GM12878 (cell line): ENCODE results near the gene SLC35B4. TPM values are rescaled to one million over a fixed set of nuclear protein-coding genes. Genes with fewer than 3 reads are reported as not detected.

Experiments
- ATAC-seq: fragments of 200-7000 bp; cut with Tn5 transposase; 3 replicates; pipeline ENCODE4 v1.9.1; 2020; ENCODE audit warnings: mild to moderate bottlenecking, moderate library complexity
- BruUV-seq: library from RNA; stranded (reverse); fragments of 400-500 nt; replicated peaks from 2 replicates; lab custom pipeline; 2021; lab: Mats Ljungman, UMichigan
- CTCF ChIA-PET: fragments of 300-600 bp; sonication (Branson Sonifier 250); formaldehyde crosslinking; extraction: SDS; loops from one replicate; lab custom pipeline; 2021; ENCODE audit warnings: inconsistent platforms; lab: Yijun Ruan, JAX
- POLR2A ChIA-PET: fragments of 350-600 bp; formaldehyde crosslinking; extraction: SDS; loops from one replicate; lab custom pipeline; 2021; ENCODE audit warnings: inconsistent platforms; lab: Charles Lee
- RAD21 ChIA-PET: fragments of 300-600 bp; sonication (Branson Sonifier 250); formaldehyde crosslinking; loops from one replicate; lab custom pipeline; 2023; ENCODE audit warnings: antibody characterized with exemption; ENCODE audit not compliant: unreplicated experiment; lab: Charles Lee
- SMC1A ChIA-PET: fragments of 300-600 bp; sonication (Branson Sonifier 250); formaldehyde crosslinking; loops from one replicate; lab custom pipeline; 2023; ENCODE audit not compliant: unreplicated experiment, uncharacterized antibody; lab: Charles Lee
- DNase-seq: peaks from one replicate; pipeline ENCODE4 v3.0.0-alpha.2; 2011; ENCODE audit warnings: low read depth, low spot score
- FAIRE-seq: peaks from 3 replicates; lab custom pipeline; 2011; peaks lifted over from hg19 to GRCh38; lab: Jason Lieb, UNC
- H2AFZ ChIP-seq: 2 replicates; pipeline ENCODE4 v1.6.0; 2011; ENCODE audit warnings: low read depth, low read length, control low read depth; ENCODE audit not compliant: control insufficient read depth
- H3K27ac ChIP-seq: 2 replicates; pipeline ENCODE4 v1.5.1; 2011; ENCODE audit warnings: control low read depth; ENCODE audit not compliant: control insufficient read depth, insufficient read depth
- H3K27me3 ChIP-seq, 2 experiments: replicated peaks in 1 of 2; 2 replicates each; pipeline versions ENCODE4 v1.6.0 to v1.6.1; 2011; ENCODE audit warnings: low read length in 1 of 2; ENCODE audit not compliant: control insufficient read depth in 2 of 2, insufficient read depth in 2 of 2
- H3K36me3 ChIP-seq, 2 experiments: 2 replicates each; pipeline ENCODE4 v1.5.1; 2011; ENCODE audit warnings: low read length in 1 of 2; ENCODE audit not compliant: control insufficient read depth in 2 of 2, insufficient read depth in 2 of 2
- H3K4me1 ChIP-seq: 2 replicates; pipeline ENCODE4 v1.6.1; 2011; ENCODE audit warnings: mild to moderate bottlenecking, low read length, moderate library complexity, mixed read lengths; ENCODE audit not compliant: control insufficient read depth, insufficient read depth
- H3K4me2 ChIP-seq: 2 replicates; pipeline ENCODE4 v1.6.0; 2011; ENCODE audit warnings: control low read depth; ENCODE audit not compliant: control insufficient read depth, insufficient read depth
- H3K4me3 ChIP-seq: fragments of 200-600 bp; sonication (generic); 2 replicates; pipeline ENCODE4 v1.5.1; 2016
- H3K79me2 ChIP-seq: 2 replicates; pipeline ENCODE4 v1.6.0; 2011; ENCODE audit warnings: low read length; ENCODE audit not compliant: control insufficient read depth, insufficient read depth
- H3K9ac ChIP-seq: 2 replicates; pipeline ENCODE4 v1.8.0; 2011; ENCODE audit warnings: low read length, control low read depth, mixed read lengths; ENCODE audit not compliant: control insufficient read depth, insufficient read depth
- H3K9me3 ChIP-seq: replicated peaks from 3 replicates; pipeline ENCODE4 v1.5.1; 2011; ENCODE audit warnings: mild to moderate bottlenecking, low read length; ENCODE audit not compliant: control insufficient read depth, insufficient read depth
- H4K20me1 ChIP-seq: 2 replicates; pipeline ENCODE4 v1.6.0; 2011; ENCODE audit not compliant: control insufficient read depth, insufficient read depth
- ASH2L ChIP-seq: fragments of 300-600, 200-600 bp; sonication (generic); IDR thresholded peaks from 2 replicates; pipeline ENCODE4 v1.6.1; 2017; ENCODE audit warnings: low read depth, mild to moderate bottlenecking, borderline replicate concordance
- CHD2 ChIP-seq: IDR thresholded peaks from 2 replicates; pipeline ENCODE4 v1.6.1; 2011; ENCODE audit warnings: low read depth, low read length, improper control_type of control experiment, borderline replicate concordance
- CREM ChIP-seq: IDR thresholded peaks from 2 replicates; pipeline ENCODE4 v1.6.1; 2014; ENCODE audit warnings: antibody characterized with exemption, low read depth
- MYC ChIP-seq: IDR thresholded peaks from 2 replicates; pipeline ENCODE4 v1.6.1; 2011; ENCODE audit warnings: mild to moderate bottlenecking, low read length, moderate library complexity, inconsistent platforms; ENCODE audit not compliant: insufficient read depth, insufficient replicate concordance, insufficient read length, severe bottlenecking
- NBN ChIP-seq: fragments of 450-650 bp; IDR thresholded peaks from 2 replicates; pipeline ENCODE4 v1.6.1; 2016
- RAD21 ChIP-seq: IDR thresholded peaks from 2 replicates; pipeline ENCODE4 v1.6.1; 2011; ENCODE audit warnings: mild to moderate bottlenecking, low read depth, low read length, moderate library complexity; ENCODE audit not compliant: insufficient read depth
- RFX5 ChIP-seq: IDR thresholded peaks from 2 replicates; pipeline ENCODE4 v1.6.1; 2011; ENCODE audit warnings: low read depth, low read length, improper control_type of control experiment
- RUNX3 ChIP-seq: IDR thresholded peaks from 2 replicates; pipeline ENCODE4 v1.6.1; 2012; ENCODE audit warnings: low read length, inconsistent platforms
- SMARCA5 ChIP-seq: fragments of 450-650 bp; IDR thresholded peaks from 2 replicates; pipeline ENCODE4 v1.6.1; 2017; ENCODE audit warnings: mild to moderate bottlenecking
- WGBS: methylation state at CpG from one replicate; pipeline ENCODE4 v1.1.6; 2016; ENCODE audit warnings: low lambda C conversion rate; ENCODE audit not compliant: insufficient replicate concordance, insufficient coverage; ENCODE audit errors: missing lambda C conversion rate; 5-methylcytosine and 5-hydroxymethylcytosine counted together
- in situ Hi-C: fragments of 300-500 bp; cut with MboI; formaldehyde crosslinking; loops from 9 replicates; pipeline ENCODE4 v1.14.3; 2018; ENCODE audit warnings: mixed read lengths
- intact Hi-C: fragments of 100-400 bp; cut with micrococcal nuclease; formaldehyde crosslinking; loops from one replicate; pipeline ENCODE4 v1.14.2; 2022; ENCODE audit not compliant: unreplicated experiment
- polyA plus RNA-seq, 11 experiments: library from polyadenylated mRNA; depleted of rRNA in 4 of 11; unstranded in 6 of 11; stranded (reverse) in 5 of 11; fragments of >200 nt; fragmentation: Nextera tagmentation in 4 of 11; fragmentation: Illumina TruSeq in 1 of 11; extraction: Ambion mirVana in 4 of 11; extraction: Trizol in 1 of 11; gene quantifications; 1 replicate in 1 of 11; 2 replicates in 10 of 11; pipeline versions ENCODE4 v1.2.1 to v1.2.3, GENCODE V29; 2011 to 2016; ENCODE audit warnings: inconsistent platforms in 2 of 11, missing spikeins in 2 of 11, low read depth in 1 of 11
- total RNA-seq, 4 experiments: library from RNA; depleted of rRNA in 3 of 4; stranded (reverse); fragments of >200 nt in 3 of 4; fragmentation: Illumina TruSeq in 1 of 4; extraction: Trizol in 1 of 4; gene quantifications; 2 replicates each; pipeline versions ENCODE4 v1.2.1 to v1.2.3, GENCODE V29; 2013 to 2021
- TF ChIP-seq, protein P1 (sequence below): IDR thresholded peaks from 2 replicates; pipeline ENCODE4 v1.6.1; 2011; ENCODE audit warnings: borderline replicate concordance, low read depth, mild to moderate bottlenecking, moderate library complexity, mixed read lengths, low read length; ENCODE audit not compliant: insufficient read depth; ENCODE audit errors: extremely low read length
- TF ChIP-seq, protein P2 (sequence below): fragments of 450-650 bp; IDR thresholded peaks from 2 replicates; pipeline ENCODE4 v1.6.1; 2017; ENCODE audit warnings: mild to moderate bottlenecking, moderate library complexity

SLC35B4 gene
- total and polyA plus RNA-seq, 10 of the 15 experiments (the other 5 are each of a cell fraction or from before 2014, with no cell fraction given), result 3.6 to 23.9 (median 14.0) TPM

DNA sequence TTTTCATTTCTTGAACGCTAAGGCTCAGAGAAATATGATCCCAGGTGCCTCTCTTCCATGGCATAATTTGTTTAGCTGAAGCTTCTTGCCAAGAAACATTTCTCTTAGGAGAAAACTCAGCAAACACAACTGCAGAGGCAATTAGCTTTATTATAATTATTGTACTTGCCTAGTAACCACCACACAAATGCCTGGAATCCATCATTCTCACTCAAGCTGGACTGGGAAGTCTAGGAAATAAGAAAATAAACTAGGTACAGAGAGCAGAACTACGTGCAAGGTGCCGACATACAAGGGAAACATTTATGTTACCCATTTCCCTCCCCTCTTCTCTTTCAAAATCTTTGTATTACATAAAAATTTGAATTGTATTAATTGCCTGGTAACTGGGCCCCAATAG, 15.1 kb downstream of the SLC35B4 start:
- Histone ChIP-seq H3K27ac (no peak overlapping the region), H3K36me3 (peaks cover 0 to 7% of the 10 kb centered on the region in 2 experiments; a peak in 2 of 4 replicates), H3K9ac (no peak overlapping the region), H3K4me3 (no peak overlapping the region), H3K79me2 (no peaks in the 10 kb centered on the region), H3K4me2 (no peak overlapping the region), H2AFZ (no peak overlapping the region), H3K4me1 (no peaks in the 10 kb centered on the region), H3K9me3 (no peaks in the 10 kb centered on the region), H3K27me3 (no peaks in the 10 kb centered on the region)
- in situ Hi-C loops, result no loop called here
- ChIA-PET POLR2A (no interaction called here), CTCF (no interaction called here), RAD21 (no interaction called here), SMC1A (interaction anchor here (1.4 kb wide), 1 partner anchor 9 kb away, joined by 4 read pairs; no protein-coding TSS in a partner anchor)
- BruUV-seq, result no TSS peak
- WGBS, result 94% methylated on average over 3 of the region's 3 CpGs
- ATAC-seq (no peak), DNase-seq (no peak)
- intact Hi-C loops, result no loop called here
- TF ChIP-seq MYC (no peak), RAD21 (no peak), RUNX3 (no peak), RFX5 (no peak), CREM (no peak), ASH2L (no peak), NBN (no peak), CHD2 (no peak), SMARCA5 (no peak)
- TF ChIP-seq, protein P1, sequence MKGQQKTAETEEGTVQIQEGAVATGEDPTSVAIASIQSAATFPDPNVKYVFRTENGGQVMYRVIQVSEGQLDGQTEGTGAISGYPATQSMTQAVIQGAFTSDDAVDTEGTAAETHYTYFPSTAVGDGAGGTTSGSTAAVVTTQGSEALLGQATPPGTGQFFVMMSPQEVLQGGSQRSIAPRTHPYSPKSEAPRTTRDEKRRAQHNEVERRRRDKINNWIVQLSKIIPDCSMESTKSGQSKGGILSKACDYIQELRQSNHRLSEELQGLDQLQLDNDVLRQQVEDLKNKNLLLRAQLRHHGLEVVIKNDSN, result no peak
- TF ChIP-seq, protein P2, sequence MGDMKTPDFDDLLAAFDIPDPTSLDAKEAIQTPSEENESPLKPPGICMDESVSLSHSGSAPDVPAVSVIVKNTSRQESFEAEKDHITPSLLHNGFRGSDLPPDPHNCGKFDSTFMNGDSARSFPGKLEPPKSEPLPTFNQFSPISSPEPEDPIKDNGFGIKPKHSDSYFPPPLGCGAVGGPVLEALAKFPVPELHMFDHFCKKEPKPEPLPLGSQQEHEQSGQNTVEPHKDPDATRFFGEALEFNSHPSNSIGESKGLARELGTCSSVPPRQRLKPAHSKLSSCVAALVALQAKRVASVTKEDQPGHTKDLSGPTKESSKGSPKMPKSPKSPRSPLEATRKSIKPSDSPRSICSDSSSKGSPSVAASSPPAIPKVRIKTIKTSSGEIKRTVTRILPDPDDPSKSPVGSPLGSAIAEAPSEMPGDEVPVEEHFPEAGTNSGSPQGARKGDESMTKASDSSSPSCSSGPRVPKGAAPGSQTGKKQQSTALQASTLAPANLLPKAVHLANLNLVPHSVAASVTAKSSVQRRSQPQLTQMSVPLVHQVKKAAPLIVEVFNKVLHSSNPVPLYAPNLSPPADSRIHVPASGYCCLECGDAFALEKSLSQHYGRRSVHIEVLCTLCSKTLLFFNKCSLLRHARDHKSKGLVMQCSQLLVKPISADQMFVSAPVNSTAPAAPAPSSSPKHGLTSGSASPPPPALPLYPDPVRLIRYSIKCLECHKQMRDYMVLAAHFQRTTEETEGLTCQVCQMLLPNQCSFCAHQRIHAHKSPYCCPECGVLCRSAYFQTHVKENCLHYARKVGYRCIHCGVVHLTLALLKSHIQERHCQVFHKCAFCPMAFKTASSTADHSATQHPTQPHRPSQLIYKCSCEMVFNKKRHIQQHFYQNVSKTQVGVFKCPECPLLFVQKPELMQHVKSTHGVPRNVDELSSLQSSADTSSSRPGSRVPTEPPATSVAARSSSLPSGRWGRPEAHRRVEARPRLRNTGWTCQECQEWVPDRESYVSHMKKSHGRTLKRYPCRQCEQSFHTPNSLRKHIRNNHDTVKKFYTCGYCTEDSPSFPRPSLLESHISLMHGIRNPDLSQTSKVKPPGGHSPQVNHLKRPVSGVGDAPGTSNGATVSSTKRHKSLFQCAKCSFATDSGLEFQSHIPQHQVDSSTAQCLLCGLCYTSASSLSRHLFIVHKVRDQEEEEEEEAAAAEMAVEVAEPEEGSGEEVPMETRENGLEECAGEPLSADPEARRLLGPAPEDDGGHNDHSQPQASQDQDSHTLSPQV, result no peak
- TF ChIP-seq, all 136 proteins: peak for 0
- FAIRE-seq, result no peak
- no peaks in the 10 kb centered on the region for H4K20me1 ChIP-seq
